Measurements from ENCODE around the gene ULK4.

GRCh38 chr3:41872157-41872556, 89.7 kb downstream of the ULK4 start:
- no peak for TF ChIP-seq POLR2AphosphoS5 (IDR thresholded peaks at IDR 0.05; ENCODE audit: low read depth)
- no peak for TF ChIP-seq REST (IDR thresholded peaks at IDR 0.05; ENCODE audit: insufficient replicate concordance, low read depth)
- TF ChIP-seq GABPA (IDR thresholded peaks at IDR 0.05; ENCODE audit: low read depth): no peak
- no peak for TF ChIP-seq CTCF (IDR thresholded peaks at IDR 0.05; ENCODE audit: insufficient read depth, low read length)
- no peak for TF ChIP-seq SPI1 (IDR thresholded peaks at IDR 0.05; ENCODE audit: borderline replicate concordance, low read depth)
